ENCODE results near the gene ZNF579. TPM values are rescaled to one million over a fixed set of nuclear protein-coding genes. Genes with fewer than 3 reads are reported as not detected.

Gene ZNF579
- total and polyA plus RNA-seq, 2 of the 13 experiments (the other 11 are each of a cell fraction or from before 2014, with no cell fraction given) = 2.1 to 2.9 TPM

DNA sequence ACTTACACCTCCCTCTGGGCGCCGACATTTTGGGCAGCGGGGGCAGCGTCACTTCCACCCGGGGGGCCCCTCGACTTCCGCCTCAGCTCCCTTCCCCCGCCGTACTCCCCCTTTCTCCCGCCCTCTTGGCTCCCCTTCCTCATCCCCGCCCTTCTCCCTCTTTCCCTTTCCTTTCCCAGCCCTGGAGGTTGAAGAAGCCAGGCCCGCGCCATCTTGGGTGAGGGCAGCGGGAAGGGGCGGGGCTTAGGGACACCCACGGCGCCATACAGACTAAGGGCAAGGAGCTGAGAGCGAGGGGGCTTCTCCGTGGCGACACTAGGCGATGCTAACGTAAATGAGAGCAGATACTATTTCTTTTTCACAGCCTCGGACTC lies 18.8 kb upstream of the ZNF579 start, which contains the start of gene FIZ1 (continued):
- TF ChIP-seq, protein P1, sequence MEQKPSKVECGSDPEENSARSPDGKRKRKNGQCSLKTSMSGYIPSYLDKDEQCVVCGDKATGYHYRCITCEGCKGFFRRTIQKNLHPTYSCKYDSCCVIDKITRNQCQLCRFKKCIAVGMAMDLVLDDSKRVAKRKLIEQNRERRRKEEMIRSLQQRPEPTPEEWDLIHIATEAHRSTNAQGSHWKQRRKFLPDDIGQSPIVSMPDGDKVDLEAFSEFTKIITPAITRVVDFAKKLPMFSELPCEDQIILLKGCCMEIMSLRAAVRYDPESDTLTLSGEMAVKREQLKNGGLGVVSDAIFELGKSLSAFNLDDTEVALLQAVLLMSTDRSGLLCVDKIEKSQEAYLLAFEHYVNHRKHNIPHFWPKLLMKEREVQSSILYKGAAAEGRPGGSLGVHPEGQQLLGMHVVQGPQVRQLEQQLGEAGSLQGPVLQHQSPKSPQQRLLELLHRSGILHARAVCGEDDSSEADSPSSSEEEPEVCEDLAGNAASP (CRISPR knock-in tag; IDR thresholded peaks at IDR 0.05; ENCODE audit: borderline replicate concordance) = peak; percentile 50
- TF ChIP-seq MIER3 (CRISPR knock-in tag; IDR thresholded peaks at IDR 0.05; ENCODE audit: borderline replicate concordance) (no peak), RBM39 (IDR thresholded peaks at IDR 0.05; ENCODE audit: low read depth, low read length, poor library complexity, severe bottlenecking) (peak; percentile 30), ATF4 (CRISPR knock-in tag; IDR thresholded peaks at IDR 0.05) (0 out of 4 replicates have a peak, but pooled peaks of 1 of the 2 experiments have one; percentile 51), XBP1 (CRISPR knock-in tag; IDR thresholded peaks at IDR 0.05) (no peak), DDIT3 (CRISPR knock-in tag; IDR thresholded peaks at IDR 0.05) (no peak), SKIL (CRISPR knock-in tag; IDR thresholded peaks at IDR 0.05; ENCODE audit: borderline replicate concordance) (no peak), NCOA1 (CRISPR knock-in tag; IDR thresholded peaks at IDR 0.05) (no peak), IKZF1 (IDR thresholded peaks at IDR 0.05) (no peak), ZNF33B (CRISPR knock-in tag; IDR thresholded peaks at IDR 0.05) (no peak), TEAD2 (CRISPR knock-in tag; IDR thresholded peaks at IDR 0.05) (no peak), ZNF747 (CRISPR knock-in tag; IDR thresholded peaks at IDR 0.05; ENCODE audit: borderline replicate concordance) (no peak), ZNF451 (CRISPR knock-in tag; IDR thresholded peaks at IDR 0.05) (no peak), SP2 (CRISPR knock-in tag; IDR thresholded peaks at IDR 0.05) (peak; percentile 74)
- TF ChIP-seq, protein P2, sequence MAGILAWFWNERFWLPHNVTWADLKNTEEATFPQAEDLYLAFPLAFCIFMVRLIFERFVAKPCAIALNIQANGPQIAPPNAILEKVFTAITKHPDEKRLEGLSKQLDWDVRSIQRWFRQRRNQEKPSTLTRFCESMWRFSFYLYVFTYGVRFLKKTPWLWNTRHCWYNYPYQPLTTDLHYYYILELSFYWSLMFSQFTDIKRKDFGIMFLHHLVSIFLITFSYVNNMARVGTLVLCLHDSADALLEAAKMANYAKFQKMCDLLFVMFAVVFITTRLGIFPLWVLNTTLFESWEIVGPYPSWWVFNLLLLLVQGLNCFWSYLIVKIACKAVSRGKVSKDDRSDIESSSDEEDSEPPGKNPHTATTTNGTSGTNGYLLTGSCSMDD (CRISPR knock-in tag; IDR thresholded peaks at IDR 0.05) = no peak
- TF ChIP-seq, protein P3, sequence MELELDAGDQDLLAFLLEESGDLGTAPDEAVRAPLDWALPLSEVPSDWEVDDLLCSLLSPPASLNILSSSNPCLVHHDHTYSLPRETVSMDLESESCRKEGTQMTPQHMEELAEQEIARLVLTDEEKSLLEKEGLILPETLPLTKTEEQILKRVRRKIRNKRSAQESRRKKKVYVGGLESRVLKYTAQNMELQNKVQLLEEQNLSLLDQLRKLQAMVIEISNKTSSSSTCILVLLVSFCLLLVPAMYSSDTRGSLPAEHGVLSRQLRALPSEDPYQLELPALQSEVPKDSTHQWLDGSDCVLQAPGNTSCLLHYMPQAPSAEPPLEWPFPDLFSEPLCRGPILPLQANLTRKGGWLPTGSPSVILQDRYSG (CRISPR knock-in tag; IDR thresholded peaks at IDR 0.05) = no peak
- TF ChIP-seq, protein P4, sequence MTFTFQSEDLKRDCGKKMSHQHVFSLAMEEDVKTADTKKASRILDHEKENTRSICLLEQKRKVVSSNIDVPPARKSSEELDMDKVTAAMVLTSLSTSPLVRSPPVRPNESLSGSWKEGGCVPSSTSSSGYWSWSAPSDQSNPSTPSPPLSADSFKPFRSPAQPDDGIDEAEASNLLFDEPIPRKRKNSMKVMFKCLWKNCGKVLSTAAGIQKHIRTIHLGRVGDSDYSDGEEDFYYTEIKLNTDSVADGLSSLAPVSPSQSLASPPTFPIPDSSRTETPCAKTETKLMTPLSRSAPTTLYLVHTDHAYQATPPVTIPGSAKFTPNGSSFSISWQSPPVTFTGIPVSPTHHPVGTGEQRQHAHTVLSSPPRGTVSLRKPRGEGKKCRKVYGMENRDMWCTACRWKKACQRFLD (CRISPR knock-in tag; IDR thresholded peaks at IDR 0.05; ENCODE audit: borderline replicate concordance) = peak; percentile 71; the same call in 1 of the 2 replicates
- TF ChIP-seq, protein P5, sequence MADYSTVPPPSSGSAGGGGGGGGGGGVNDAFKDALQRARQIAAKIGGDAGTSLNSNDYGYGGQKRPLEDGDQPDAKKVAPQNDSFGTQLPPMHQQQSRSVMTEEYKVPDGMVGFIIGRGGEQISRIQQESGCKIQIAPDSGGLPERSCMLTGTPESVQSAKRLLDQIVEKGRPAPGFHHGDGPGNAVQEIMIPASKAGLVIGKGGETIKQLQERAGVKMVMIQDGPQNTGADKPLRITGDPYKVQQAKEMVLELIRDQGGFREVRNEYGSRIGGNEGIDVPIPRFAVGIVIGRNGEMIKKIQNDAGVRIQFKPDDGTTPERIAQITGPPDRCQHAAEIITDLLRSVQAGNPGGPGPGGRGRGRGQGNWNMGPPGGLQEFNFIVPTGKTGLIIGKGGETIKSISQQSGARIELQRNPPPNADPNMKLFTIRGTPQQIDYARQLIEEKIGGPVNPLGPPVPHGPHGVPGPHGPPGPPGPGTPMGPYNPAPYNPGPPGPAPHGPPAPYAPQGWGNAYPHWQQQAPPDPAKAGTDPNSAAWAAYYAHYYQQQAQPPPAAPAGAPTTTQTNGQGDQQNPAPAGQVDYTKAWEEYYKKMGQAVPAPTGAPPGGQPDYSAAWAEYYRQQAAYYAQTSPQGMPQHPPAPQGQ (CRISPR knock-in tag; IDR thresholded peaks at IDR 0.05; ENCODE audit: borderline replicate concordance) = no peak
